T-helper 2 cell treated with Interferon-gamma antibody and Interleukin-4, amounts not matched to agents 5 μg/mL and 100 μg/mL, for 36 hours (primary cell): ENCODE results near the gene HAUS8.
A peak's percentile ranks its signal among the peaks of the same experiment; 100 is the strongest.

ENCODE experiments used
- DNase-seq: peaks from one replicate; pipeline ENCODE4 v3.0.0; 2021; ENCODE audit warnings: low spot score
- H3K27ac Mint-ChIP-seq: one replicate; pipeline ENCODE4 v1.8.0; 2021; ENCODE audit warnings: mild to moderate bottlenecking, mixed read lengths
- H3K27me3 Mint-ChIP-seq: one replicate; pipeline ENCODE4 v1.8.0; 2021; ENCODE audit warnings: low read depth, mixed read lengths
- H3K36me3 Mint-ChIP-seq: one replicate; pipeline ENCODE4 v1.8.0; 2021; ENCODE audit warnings: low read depth, mixed read lengths
- H3K4me1 Mint-ChIP-seq: one replicate; pipeline ENCODE4 v1.8.0; 2021; ENCODE audit warnings: low read depth, mixed read lengths
- H3K4me3 Mint-ChIP-seq: one replicate; pipeline ENCODE4 v1.8.0; 2022; ENCODE audit warnings: mild to moderate bottlenecking, moderate library complexity, mixed read lengths
- H3K9me3 Mint-ChIP-seq: one replicate; pipeline ENCODE4 v1.8.0; 2021; ENCODE audit warnings: mixed read lengths

Gene HAUS8

GRCh38 chr19:17091758-17092333 lies 16.6 kb upstream of the HAUS8 start:
- Mint-ChIP-seq H3K27me3 (no peaks in the 10 kb centered on the region), H3K4me1 (peaks cover 22% of the 10 kb centered on the region), H3K4me3 (no peak overlapping the region), H3K27ac (no peak overlapping the region), H3K9me3 (no peaks in the 10 kb centered on the region), H3K36me3 (peaks cover 16% of the 10 kb centered on the region)
- no peak for DNase-seq

- Mint-ChIP-seq H3K4me1 (peaks cover 22% of the 10 kb centered on the region), H3K9me3 (no peaks in the 10 kb centered on the region), H3K27ac (peak overlapping the region; percentile 38), H3K36me3 (peaks cover 17% of the 10 kb centered on the region), H3K27me3 (no peaks in the 10 kb centered on the region), H3K4me3 (no peak overlapping the region)
- peak; percentile 29 for DNase-seq
These were observed 15.3 kb upstream of the HAUS8 start for GRCh38 chr19:17090583-17090982.

DNA sequence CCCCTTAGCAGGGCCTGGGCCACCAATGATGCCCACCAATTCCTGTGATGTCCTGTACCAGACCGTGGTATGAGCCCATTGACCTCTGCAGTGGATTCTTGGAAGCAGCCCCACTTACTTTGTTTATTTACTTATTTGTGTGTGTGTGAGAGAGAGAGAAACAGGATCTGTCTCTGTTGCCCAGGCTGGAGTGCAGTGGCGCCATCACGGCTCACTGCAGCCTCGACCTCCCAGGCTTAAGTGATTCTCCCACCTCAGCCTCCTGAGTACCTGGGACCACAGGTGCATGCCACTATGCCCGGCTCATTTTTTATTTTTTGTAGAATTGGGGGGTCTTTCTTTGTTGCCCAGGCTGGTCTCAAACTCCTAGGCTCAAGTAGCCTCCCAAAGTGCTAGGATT lies 13.3 kb upstream of the HAUS8 start:
- H3K4me1 Mint-ChIP-seq, result peaks cover 22% of the 10 kb centered on the region
- H3K36me3 Mint-ChIP-seq, result peaks cover 20% of the 10 kb centered on the region

GRCh38 chr19:17086834-17087233 lies 11.6 kb upstream of the HAUS8 start:
- no peak overlapping the region for H3K4me3 Mint-ChIP-seq
- no peaks in the 10 kb centered on the region for H3K27me3 Mint-ChIP-seq
- peaks cover 17% of the 10 kb centered on the region for H3K36me3 Mint-ChIP-seq
- DNase-seq, result no peak
- no peaks in the 10 kb centered on the region for H3K9me3 Mint-ChIP-seq
- H3K4me1 Mint-ChIP-seq, result peaks cover 24% of the 10 kb centered on the region
- no peak overlapping the region for H3K27ac Mint-ChIP-seq

More for the DNA sequence above, 13.3 kb upstream of the HAUS8 start:
- H3K27me3 Mint-ChIP-seq, result no peaks in the 10 kb centered on the region
- no peaks in the 10 kb centered on the region for H3K9me3 Mint-ChIP-seq
- DNase-seq, result no peak
- no peak overlapping the region for H3K4me3 Mint-ChIP-seq
- no peak overlapping the region for H3K27ac Mint-ChIP-seq

DNA sequence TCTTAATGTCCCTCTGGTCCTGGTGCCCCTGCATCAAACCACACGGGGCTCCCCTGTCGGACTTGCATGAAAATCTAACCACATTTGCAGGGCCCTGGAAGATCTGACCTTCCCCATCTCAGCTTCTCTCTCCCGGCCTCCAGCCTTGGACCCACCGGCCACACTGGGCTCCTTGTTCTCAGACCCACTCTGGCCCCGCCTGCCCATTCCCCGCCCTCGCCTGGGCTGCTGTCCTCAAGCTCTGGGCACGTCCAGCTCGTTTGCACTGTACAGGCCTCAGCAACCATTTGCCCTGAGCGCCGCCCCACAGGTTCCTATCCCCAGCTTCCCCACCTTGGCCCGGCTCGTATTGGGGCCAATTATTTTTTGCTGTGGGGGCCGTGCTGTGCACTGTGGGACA lies 10.9 kb upstream of the HAUS8 start:
- H3K36me3 Mint-ChIP-seq, result peaks cover 17% of the 10 kb centered on the region
- DNase-seq, result no peak
- H3K27ac Mint-ChIP-seq, result no peak overlapping the region
- H3K27me3 Mint-ChIP-seq, result no peaks in the 10 kb centered on the region
- H3K9me3 Mint-ChIP-seq, result no peaks in the 10 kb centered on the region
- H3K4me1 Mint-ChIP-seq, result peaks cover 25% of the 10 kb centered on the region
- H3K4me3 Mint-ChIP-seq, result no peak overlapping the region

- Mint-ChIP-seq H3K4me1 (peaks cover 30% of the 10 kb centered on the region), H3K9me3 (no peaks in the 10 kb centered on the region), H3K4me3 (no peak overlapping the region), H3K27ac (no peak overlapping the region), H3K36me3 (peaks cover 13% of the 10 kb centered on the region), H3K27me3 (no peaks in the 10 kb centered on the region)
- no peak for DNase-seq
These were observed 6.7 kb upstream of the HAUS8 start for GRCh38 chr19:17081672-17082630.

- H3K4me1 Mint-ChIP-seq, result peaks cover 32% of the 10 kb centered on the region
- peak overlapping the region; percentile 78 for H3K27ac Mint-ChIP-seq
- peak overlapping the region; percentile 71 for H3K4me3 Mint-ChIP-seq
- H3K9me3 Mint-ChIP-seq, result no peaks in the 10 kb centered on the region
- no peak for DNase-seq
- peaks cover 15% of the 10 kb centered on the region for H3K36me3 Mint-ChIP-seq
- H3K27me3 Mint-ChIP-seq, result no peaks in the 10 kb centered on the region
These were observed 5.2 kb upstream of the HAUS8 start for GRCh38 chr19:17080440-17080801.

- peak; percentile 81 for DNase-seq
- Mint-ChIP-seq H3K27me3 (no peaks in the 10 kb centered on the region), H3K36me3 (peaks cover 14% of the 10 kb centered on the region), H3K9me3 (no peaks in the 10 kb centered on the region), H3K27ac (peak overlapping the region; percentile 78), H3K4me3 (peak overlapping the region; percentile 71), H3K4me1 (peaks cover 32% of the 10 kb centered on the region)
These were observed 4.6 kb upstream of the HAUS8 start for GRCh38 chr19:17079710-17080439.

- Mint-ChIP-seq H3K27ac (peak overlapping the region; percentile 78), H3K4me3 (peak overlapping the region; percentile 71), H3K36me3 (peaks cover 20% of the 10 kb centered on the region), H3K9me3 (no peaks in the 10 kb centered on the region), H3K4me1 (peaks cover 32% of the 10 kb centered on the region), H3K27me3 (no peaks in the 10 kb centered on the region)
- no peak for DNase-seq
These were observed 3.9 kb upstream of the HAUS8 start for GRCh38 chr19:17078920-17079709.

- Mint-ChIP-seq H3K4me1 (peaks cover 37% of the 10 kb centered on the region), H3K27ac (no peak overlapping the region), H3K9me3 (no peaks in the 10 kb centered on the region), H3K4me3 (peak overlapping the region; percentile 99), H3K27me3 (no peaks in the 10 kb centered on the region), H3K36me3 (peaks cover 26% of the 10 kb centered on the region)
- no peak for DNase-seq
These were observed 3.0 kb upstream of the HAUS8 start for GRCh38 chr19:17078036-17078919.

DNA sequence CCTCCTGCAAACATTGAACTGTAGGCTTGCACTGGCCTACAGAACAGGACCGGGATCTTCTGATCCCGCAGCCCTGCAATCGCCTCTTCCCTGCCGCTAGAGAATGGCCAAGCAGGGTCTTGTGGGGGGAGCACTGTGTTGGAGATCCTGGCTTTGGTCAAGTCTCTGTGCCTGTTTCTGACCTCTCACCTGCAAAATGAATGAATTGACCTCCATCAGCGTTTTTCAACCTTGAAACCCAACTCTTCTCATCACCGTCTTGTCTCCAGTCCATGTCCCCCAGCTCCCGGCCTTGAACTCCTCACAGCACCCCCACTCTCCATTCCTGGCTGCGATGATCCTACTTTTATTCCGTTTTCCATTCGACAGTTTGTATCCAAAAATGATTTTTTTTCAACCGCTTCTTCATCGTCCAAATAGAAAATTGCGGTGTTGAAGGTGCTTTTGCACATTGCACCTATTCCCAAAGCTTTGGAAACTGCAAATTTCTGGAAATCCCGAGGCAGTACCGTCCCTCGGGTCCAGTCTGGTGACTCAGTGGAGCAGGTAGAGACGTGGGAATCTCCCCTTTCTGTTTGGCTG lies 2.3 kb upstream of the HAUS8 start:
- H3K4me3 Mint-ChIP-seq, result peak overlapping the region; percentile 99
- no peaks in the 10 kb centered on the region for H3K9me3 Mint-ChIP-seq
- no peaks in the 10 kb centered on the region for H3K27me3 Mint-ChIP-seq
- H3K4me1 Mint-ChIP-seq, result peaks cover 39% of the 10 kb centered on the region
- no peak for DNase-seq
- H3K36me3 Mint-ChIP-seq, result peaks cover 33% of the 10 kb centered on the region
- no peak overlapping the region for H3K27ac Mint-ChIP-seq

GRCh38 chr19:17076543-17076991 lies 1.3 kb upstream of the HAUS8 start:
- Mint-ChIP-seq H3K27me3 (no peaks in the 10 kb centered on the region), H3K4me3 (peak overlapping the region; percentile 99), H3K9me3 (no peaks in the 10 kb centered on the region), H3K4me1 (peaks cover 34% of the 10 kb centered on the region), H3K36me3 (peaks cover 34% of the 10 kb centered on the region), H3K27ac (peak overlapping the region; percentile 97)
- DNase-seq, result peak; percentile 22
